Measurements from ENCODE around the gene ZNF354C. TPM values are rescaled to one million over a fixed set of nuclear protein-coding genes. Genes with fewer than 3 reads are reported as not detected.

ZNF354C gene
- total and polyA plus RNA-seq, 2 of the 13 experiments (the other 11 are each of a cell fraction or from before 2014, with no cell fraction given), result 0.02 TPM; not detected in 1

DNA sequence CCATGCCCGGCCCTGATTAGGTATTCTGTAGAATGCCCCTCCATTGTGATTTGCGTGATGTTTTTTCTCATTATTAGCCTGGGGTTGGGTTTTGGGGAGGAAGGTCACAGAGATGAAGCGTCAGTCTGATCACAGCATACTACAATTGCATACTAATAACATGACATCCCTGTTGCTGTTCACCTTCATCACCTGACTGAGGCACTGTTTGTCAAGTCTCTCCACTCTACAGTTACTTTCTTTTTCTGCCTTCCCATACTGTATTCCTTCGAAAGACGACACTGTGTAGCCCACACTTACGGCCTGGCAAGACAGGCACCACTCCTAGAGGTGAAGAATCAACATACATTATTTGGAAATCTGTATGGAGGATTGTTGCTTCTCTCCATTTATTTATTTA, 5.5 kb downstream of the ZNF354C start:
- no peak overlapping the region for H2AFZ ChIP-seq (ENCODE audit: low read length)
- H3K27me3 ChIP-seq (ENCODE audit: control insufficient read depth in 1 of 2, insufficient read depth in 2 of 2, low read length in 2 of 2), result no peaks in the 10 kb centered on the region
- no peak for DNase-seq (ENCODE audit: low spot score)
- WGBS (ENCODE audit: low lambda C conversion rate), result 43% methylated on average over 6 of the region's 6 CpGs
- no peak for FAIRE-seq
- TF ChIP-seq TCF7 (IDR thresholded peaks at IDR 0.05; ENCODE audit: low read depth) (no peak), ISX (CRISPR knock-in tag; conservative IDR thresholded peaks at IDR 0.05) (no peak), ZNF276 (CRISPR knock-in tag; IDR thresholded peaks at IDR 0.05; ENCODE audit: low read depth) (no peak), CHD2 (IDR thresholded peaks at IDR 0.05; ENCODE audit: low read depth, low read length) (no peak), ZNF251 (CRISPR knock-in tag; IDR thresholded peaks at IDR 0.05) (no peak), ZNF761 (CRISPR knock-in tag; conservative IDR thresholded peaks at IDR 0.05) (no peak), KDM5B (CRISPR knock-in tag; IDR thresholded peaks at IDR 0.05; ENCODE audit: borderline replicate concordance) (no peak), PREB (CRISPR knock-in tag; IDR thresholded peaks at IDR 0.05) (no peak)
- TF ChIP-seq, protein P1, sequence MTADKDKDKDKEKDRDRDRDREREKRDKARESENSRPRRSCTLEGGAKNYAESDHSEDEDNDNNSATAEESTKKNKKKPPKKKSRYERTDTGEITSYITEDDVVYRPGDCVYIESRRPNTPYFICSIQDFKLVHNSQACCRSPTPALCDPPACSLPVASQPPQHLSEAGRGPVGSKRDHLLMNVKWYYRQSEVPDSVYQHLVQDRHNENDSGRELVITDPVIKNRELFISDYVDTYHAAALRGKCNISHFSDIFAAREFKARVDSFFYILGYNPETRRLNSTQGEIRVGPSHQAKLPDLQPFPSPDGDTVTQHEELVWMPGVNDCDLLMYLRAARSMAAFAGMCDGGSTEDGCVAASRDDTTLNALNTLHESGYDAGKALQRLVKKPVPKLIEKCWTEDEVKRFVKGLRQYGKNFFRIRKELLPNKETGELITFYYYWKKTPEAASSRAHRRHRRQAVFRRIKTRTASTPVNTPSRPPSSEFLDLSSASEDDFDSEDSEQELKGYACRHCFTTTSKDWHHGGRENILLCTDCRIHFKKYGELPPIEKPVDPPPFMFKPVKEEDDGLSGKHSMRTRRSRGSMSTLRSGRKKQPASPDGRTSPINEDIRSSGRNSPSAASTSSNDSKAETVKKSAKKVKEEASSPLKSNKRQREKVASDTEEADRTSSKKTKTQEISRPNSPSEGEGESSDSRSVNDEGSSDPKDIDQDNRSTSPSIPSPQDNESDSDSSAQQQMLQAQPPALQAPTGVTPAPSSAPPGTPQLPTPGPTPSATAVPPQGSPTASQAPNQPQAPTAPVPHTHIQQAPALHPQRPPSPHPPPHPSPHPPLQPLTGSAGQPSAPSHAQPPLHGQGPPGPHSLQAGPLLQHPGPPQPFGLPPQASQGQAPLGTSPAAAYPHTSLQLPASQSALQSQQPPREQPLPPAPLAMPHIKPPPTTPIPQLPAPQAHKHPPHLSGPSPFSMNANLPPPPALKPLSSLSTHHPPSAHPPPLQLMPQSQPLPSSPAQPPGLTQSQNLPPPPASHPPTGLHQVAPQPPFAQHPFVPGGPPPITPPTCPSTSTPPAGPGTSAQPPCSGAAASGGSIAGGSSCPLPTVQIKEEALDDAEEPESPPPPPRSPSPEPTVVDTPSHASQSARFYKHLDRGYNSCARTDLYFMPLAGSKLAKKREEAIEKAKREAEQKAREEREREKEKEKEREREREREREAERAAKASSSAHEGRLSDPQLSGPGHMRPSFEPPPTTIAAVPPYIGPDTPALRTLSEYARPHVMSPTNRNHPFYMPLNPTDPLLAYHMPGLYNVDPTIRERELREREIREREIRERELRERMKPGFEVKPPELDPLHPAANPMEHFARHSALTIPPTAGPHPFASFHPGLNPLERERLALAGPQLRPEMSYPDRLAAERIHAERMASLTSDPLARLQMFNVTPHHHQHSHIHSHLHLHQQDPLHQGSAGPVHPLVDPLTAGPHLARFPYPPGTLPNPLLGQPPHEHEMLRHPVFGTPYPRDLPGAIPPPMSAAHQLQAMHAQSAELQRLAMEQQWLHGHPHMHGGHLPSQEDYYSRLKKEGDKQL (CRISPR knock-in tag; IDR thresholded peaks at IDR 0.05; ENCODE audit: low read depth), result no peak
- TF ChIP-seq, protein P2, sequence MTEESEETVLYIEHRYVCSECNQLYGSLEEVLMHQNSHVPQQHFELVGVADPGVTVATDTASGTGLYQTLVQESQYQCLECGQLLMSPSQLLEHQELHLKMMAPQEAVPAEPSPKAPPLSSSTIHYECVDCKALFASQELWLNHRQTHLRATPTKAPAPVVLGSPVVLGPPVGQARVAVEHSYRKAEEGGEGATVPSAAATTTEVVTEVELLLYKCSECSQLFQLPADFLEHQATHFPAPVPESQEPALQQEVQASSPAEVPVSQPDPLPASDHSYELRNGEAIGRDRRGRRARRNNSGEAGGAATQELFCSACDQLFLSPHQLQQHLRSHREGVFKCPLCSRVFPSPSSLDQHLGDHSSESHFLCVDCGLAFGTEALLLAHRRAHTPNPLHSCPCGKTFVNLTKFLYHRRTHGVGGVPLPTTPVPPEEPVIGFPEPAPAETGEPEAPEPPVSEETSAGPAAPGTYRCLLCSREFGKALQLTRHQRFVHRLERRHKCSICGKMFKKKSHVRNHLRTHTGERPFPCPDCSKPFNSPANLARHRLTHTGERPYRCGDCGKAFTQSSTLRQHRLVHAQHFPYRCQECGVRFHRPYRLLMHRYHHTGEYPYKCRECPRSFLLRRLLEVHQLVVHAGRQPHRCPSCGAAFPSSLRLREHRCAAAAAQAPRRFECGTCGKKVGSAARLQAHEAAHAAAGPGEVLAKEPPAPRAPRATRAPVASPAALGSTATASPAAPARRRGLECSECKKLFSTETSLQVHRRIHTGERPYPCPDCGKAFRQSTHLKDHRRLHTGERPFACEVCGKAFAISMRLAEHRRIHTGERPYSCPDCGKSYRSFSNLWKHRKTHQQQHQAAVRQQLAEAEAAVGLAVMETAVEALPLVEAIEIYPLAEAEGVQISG (CRISPR knock-in tag; IDR thresholded peaks at IDR 0.05), result no peak
- no TSS peak for BruUV-seq (replicated peaks)
- no peaks in the 10 kb centered on the region for H4K20me1 ChIP-seq (ENCODE audit: insufficient read depth, low read length)
- no peak overlapping the region for H3K4me2 ChIP-seq (ENCODE audit: low read depth, low read length)
- ATAC-seq, result no peak
- H3K4me1 ChIP-seq (ENCODE audit: insufficient read depth, low read length), result no peaks in the 10 kb centered on the region
- POLR2A ChIA-PET, result no interaction called here
- no peaks in the 10 kb centered on the region for H3K36me3 ChIP-seq (replicated peaks in 1 of 2; ENCODE audit: control insufficient read depth in 1 of 2, insufficient read depth in 2 of 2, low read length in 2 of 2)
- in situ Hi-C loops (cut with HindIII; ENCODE audit: extremely low pct_ligation_motif_present, low pct_unique_long_range_greater_than_20kb) (no loop called here), intact Hi-C loops (cut with micrococcal nuclease; ENCODE audit: unreplicated experiment) (no loop called here)
- no peaks in the 10 kb centered on the region for H3K79me2 ChIP-seq (ENCODE audit: insufficient read depth, low read length)
- CTCF ChIA-PET (ENCODE audit: low intra/inter-chr PET ratio, low total read pairs), result no interaction called here
- H3K4me3 ChIP-seq (replicated peaks in 1 of 3; ENCODE audit: insufficient read depth in 1 of 3, low read depth in 2 of 3, low read length in 3 of 3), result no peak overlapping the region
- no peak overlapping the region for H3K9ac ChIP-seq (ENCODE audit: insufficient read depth, low read depth, low read length)
- H3K27ac ChIP-seq (ENCODE audit: extremely low read length, insufficient read depth, low read length), result no peak overlapping the region
- H3K9me3 ChIP-seq (ENCODE audit: low read length), result peaks cover 66% of the 10 kb centered on the region

Measured in HepG2 (cell line).